Measurements from ENCODE around the gene TAF15. TPM values are rescaled to one million over a fixed set of nuclear protein-coding genes. Genes with fewer than 3 reads are reported as not detected.

Gene TAF15
- polyA plus RNA-seq, 2 donors: 89.5 to 110 TPM

- H3K4me3 ChIP-seq (ENCODE audit: low read depth in 1 of 2, low read length in 2 of 2): no peak overlapping the region
These were observed 67.2 kb downstream of the TAF15 start for GRCh38 chr17:35876534-35876933.

GRCh38 chr17:35877345-35878029, 68.2 kb downstream of the TAF15 start:
- no peak overlapping the region for H3K4me3 ChIP-seq (ENCODE audit: low read depth in 1 of 2, low read length in 2 of 2)
- no peak overlapping the region for H3K27ac ChIP-seq (ENCODE audit: low read depth in 2 of 2, low read length in 1 of 2)
- no peaks in the 10 kb centered on the region for H3K4me1 ChIP-seq (ENCODE audit: control insufficient read depth in 2 of 2, insufficient read depth in 2 of 2, low read length in 1 of 2)

More at GRCh38 chr17:35876534-35876933, 67.2 kb downstream of the TAF15 start:
- Histone ChIP-seq H3K27ac (ENCODE audit: low read depth in 2 of 2, low read length in 1 of 2) (no peak overlapping the region), H3K27me3 (ENCODE audit: control insufficient read depth in 1 of 2, insufficient read depth in 2 of 2, low read length in 2 of 2) (no peaks in the 10 kb centered on the region), H3K4me1 (ENCODE audit: control insufficient read depth in 2 of 2, insufficient read depth in 2 of 2, low read length in 1 of 2) (no peaks in the 10 kb centered on the region), H3K36me3 (ENCODE audit: control insufficient read depth in 2 of 2, insufficient read depth in 2 of 2, low read length in 1 of 2) (no peaks in the 10 kb centered on the region), H3K9me3 (ENCODE audit: control insufficient read depth in 2 of 2, insufficient read depth in 1 of 2, low read depth in 1 of 2, low read length in 1 of 2) (no peaks in the 10 kb centered on the region)
- WGBS, 2 donors: 68 to 81% methylated on average over 3 of the region's 3 CpGs

GRCh38 chr17:35878361-35878760, 69.1 kb downstream of the TAF15 start:
- no peaks in the 10 kb centered on the region for H3K36me3 ChIP-seq (ENCODE audit: control insufficient read depth in 2 of 2, insufficient read depth in 2 of 2, low read length in 1 of 2)
- H3K4me3 ChIP-seq (ENCODE audit: low read depth in 1 of 2, low read length in 2 of 2): no peak overlapping the region
- no peaks in the 10 kb centered on the region for H3K27me3 ChIP-seq (ENCODE audit: control insufficient read depth in 1 of 2, insufficient read depth in 2 of 2, low read length in 2 of 2)
- WGBS, 2 donors: 64 to 68% methylated on average over 4 of the region's 4 CpGs
- H3K27ac ChIP-seq (ENCODE audit: low read depth in 2 of 2, low read length in 1 of 2): no peak overlapping the region
- H3K4me1 ChIP-seq (ENCODE audit: control insufficient read depth in 2 of 2, insufficient read depth in 2 of 2, low read length in 1 of 2): no peaks in the 10 kb centered on the region
- H3K9me3 ChIP-seq (ENCODE audit: control insufficient read depth in 2 of 2, insufficient read depth in 1 of 2, low read depth in 1 of 2, low read length in 1 of 2): no peaks in the 10 kb centered on the region

More at GRCh38 chr17:35877345-35878029, 68.2 kb downstream of the TAF15 start:
- Histone ChIP-seq H3K27me3 (ENCODE audit: control insufficient read depth in 1 of 2, insufficient read depth in 2 of 2, low read length in 2 of 2) (no peaks in the 10 kb centered on the region), H3K9me3 (ENCODE audit: control insufficient read depth in 2 of 2, insufficient read depth in 1 of 2, low read depth in 1 of 2, low read length in 1 of 2) (no peaks in the 10 kb centered on the region), H3K36me3 (ENCODE audit: control insufficient read depth in 2 of 2, insufficient read depth in 2 of 2, low read length in 1 of 2) (no peaks in the 10 kb centered on the region)

- H3K36me3 ChIP-seq (ENCODE audit: control insufficient read depth in 2 of 2, insufficient read depth in 2 of 2, low read length in 1 of 2): no peaks in the 10 kb centered on the region
- 52 to 63% methylated on average over 11 of the region's 11 CpGs for WGBS, 2 donors
- H3K4me3 ChIP-seq (ENCODE audit: low read depth in 1 of 2, low read length in 2 of 2): peak within 1 kb of the TSS in 1 of 2 donors; percentile 4
- no peaks in the 10 kb centered on the region for H3K9me3 ChIP-seq (ENCODE audit: control insufficient read depth in 2 of 2, insufficient read depth in 1 of 2, low read depth in 1 of 2, low read length in 1 of 2)
- no peaks in the 10 kb centered on the region for H3K4me1 ChIP-seq (ENCODE audit: control insufficient read depth in 2 of 2, insufficient read depth in 2 of 2, low read length in 1 of 2)
- H3K27ac ChIP-seq (ENCODE audit: low read depth in 2 of 2, low read length in 1 of 2): no peak within 1 kb of the TSS
- H3K27me3 ChIP-seq (ENCODE audit: control insufficient read depth in 1 of 2, insufficient read depth in 2 of 2, low read length in 2 of 2): no peaks in the 10 kb centered on the region
These were observed 70.7 kb downstream of the TAF15 start, which contains the start of gene CCL5 for GRCh38 chr17:35879773-35880654. Gene CCL5 (minus strand): TSS chr17:35880360.

GRCh38 chr17:35889241-35889640, 80.0 kb downstream of the TAF15 start:
- H3K4me3 ChIP-seq (ENCODE audit: low read depth in 1 of 2, low read length in 2 of 2): no peak overlapping the region
- no peaks in the 10 kb centered on the region for H3K27me3 ChIP-seq (ENCODE audit: control insufficient read depth in 1 of 2, insufficient read depth in 2 of 2, low read length in 2 of 2)
- H3K27ac ChIP-seq (ENCODE audit: low read depth in 2 of 2, low read length in 1 of 2): peak overlapping the region in 1 of 2 donors; percentile 13
- no peaks in the 10 kb centered on the region for H3K36me3 ChIP-seq (ENCODE audit: control insufficient read depth in 2 of 2, insufficient read depth in 2 of 2, low read length in 1 of 2)
- H3K9me3 ChIP-seq (ENCODE audit: control insufficient read depth in 2 of 2, insufficient read depth in 1 of 2, low read depth in 1 of 2, low read length in 1 of 2): no peaks in the 10 kb centered on the region
- WGBS, 2 donors: 78 to 88% methylated on average over 2 of the region's 2 CpGs
- H3K4me1 ChIP-seq (ENCODE audit: control insufficient read depth in 2 of 2, insufficient read depth in 2 of 2, low read length in 1 of 2): no peaks in the 10 kb centered on the region

GRCh38 chr17:35889818-35890773, 80.8 kb downstream of the TAF15 start:
- H3K27ac ChIP-seq (ENCODE audit: low read depth in 2 of 2, low read length in 1 of 2): peak overlapping the region in 1 of 2 donors; percentile 7
- no peak overlapping the region for H3K4me3 ChIP-seq (ENCODE audit: low read depth in 1 of 2, low read length in 2 of 2)
- no peaks in the 10 kb centered on the region for H3K36me3 ChIP-seq (ENCODE audit: control insufficient read depth in 2 of 2, insufficient read depth in 2 of 2, low read length in 1 of 2)
- no peaks in the 10 kb centered on the region for H3K27me3 ChIP-seq (ENCODE audit: control insufficient read depth in 1 of 2, insufficient read depth in 2 of 2, low read length in 2 of 2)
- H3K9me3 ChIP-seq (ENCODE audit: control insufficient read depth in 2 of 2, insufficient read depth in 1 of 2, low read depth in 1 of 2, low read length in 1 of 2): no peaks in the 10 kb centered on the region
- WGBS, 2 donors: 67 to 73% methylated on average over 2 of the region's 2 CpGs
- H3K4me1 ChIP-seq (ENCODE audit: control insufficient read depth in 2 of 2, insufficient read depth in 2 of 2, low read length in 1 of 2): no peaks in the 10 kb centered on the region

GRCh38 chr17:35890774-35891155, 81.5 kb downstream of the TAF15 start:
- 47 to 58% methylated on average over 4 of the region's 4 CpGs for whole genome bisulfite sequencing, 2 donors

GRCh38 chr17:35891269-35891668, 82.0 kb downstream of the TAF15 start:
- H3K4me1 ChIP-seq (ENCODE audit: control insufficient read depth in 2 of 2, insufficient read depth in 2 of 2, low read length in 1 of 2): peaks cover 0 to 2% of the 10 kb centered on the region in 2 donors
- no peak overlapping the region for H3K4me3 ChIP-seq (ENCODE audit: low read depth in 1 of 2, low read length in 2 of 2)
- no peak overlapping the region for H3K27ac ChIP-seq (ENCODE audit: low read depth in 2 of 2, low read length in 1 of 2)
- no peaks in the 10 kb centered on the region for H3K36me3 ChIP-seq (ENCODE audit: control insufficient read depth in 2 of 2, insufficient read depth in 2 of 2, low read length in 1 of 2)
- no peaks in the 10 kb centered on the region for H3K9me3 ChIP-seq (ENCODE audit: control insufficient read depth in 2 of 2, insufficient read depth in 1 of 2, low read depth in 1 of 2, low read length in 1 of 2)
- H3K27me3 ChIP-seq (ENCODE audit: control insufficient read depth in 1 of 2, insufficient read depth in 2 of 2, low read length in 2 of 2): no peaks in the 10 kb centered on the region
- 79 to 85% methylated on average over 4 of the region's 4 CpGs for WGBS, 2 donors

More at GRCh38 chr17:35890774-35891155, 81.5 kb downstream of the TAF15 start:
- Histone ChIP-seq H3K27ac (ENCODE audit: low read depth in 2 of 2, low read length in 1 of 2) (no peak overlapping the region), H3K9me3 (ENCODE audit: control insufficient read depth in 2 of 2, insufficient read depth in 1 of 2, low read depth in 1 of 2, low read length in 1 of 2) (no peaks in the 10 kb centered on the region), H3K4me1 (ENCODE audit: control insufficient read depth in 2 of 2, insufficient read depth in 2 of 2, low read length in 1 of 2) (no peaks in the 10 kb centered on the region), H3K27me3 (ENCODE audit: control insufficient read depth in 1 of 2, insufficient read depth in 2 of 2, low read length in 2 of 2) (no peaks in the 10 kb centered on the region), H3K36me3 (ENCODE audit: control insufficient read depth in 2 of 2, insufficient read depth in 2 of 2, low read length in 1 of 2) (no peaks in the 10 kb centered on the region), H3K4me3 (ENCODE audit: low read depth in 1 of 2, low read length in 2 of 2) (no peak overlapping the region)

All from esophagus (tissue), 2 donors.